ENCODE data around the gene FHIT. TPM values are rescaled to one million over a fixed set of nuclear protein-coding genes. Genes with fewer than 3 reads are reported as not detected.

Gene FHIT
- total RNA-seq, 2 donors from 2014 or later = 6.8 to 12.3 TPM

DNA sequence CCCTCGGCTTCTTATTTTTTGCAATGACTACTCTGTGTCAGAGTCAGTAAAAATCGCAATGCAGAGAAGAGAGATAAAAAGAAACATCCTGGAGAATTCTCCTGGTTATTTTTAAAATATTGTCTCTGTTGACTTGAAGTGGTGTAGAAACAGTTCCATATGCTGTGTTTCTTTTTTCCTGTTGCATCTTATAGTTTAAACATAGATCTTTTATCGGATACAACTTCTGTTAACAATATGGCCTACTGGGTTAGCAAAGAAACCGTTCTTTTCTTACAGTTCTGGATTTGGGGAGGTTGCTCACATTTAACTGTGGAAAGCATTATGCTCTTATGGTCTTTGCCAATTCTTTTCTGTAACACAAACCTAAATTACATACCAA, 1432.3 kb downstream of the FHIT start:
- no peak overlapping the region for H3K9ac ChIP-seq (ENCODE audit: extremely low read depth, low read length, poor library complexity, severe bottlenecking)
- no peaks in the 10 kb centered on the region for H3K9me3 ChIP-seq (ENCODE audit: control insufficient read depth, low read length)
- H3K4me3 Mint-ChIP-seq = no peak overlapping the region
- no peaks in the 10 kb centered on the region for H3K36me3 Mint-ChIP-seq (ENCODE audit: low read depth)
- no peaks in the 10 kb centered on the region for H3K4me1 ChIP-seq (ENCODE audit: control insufficient read depth, insufficient read depth, low read length)
- H3K27me3 Mint-ChIP-seq (ENCODE audit: insufficient read depth) = no peaks in the 10 kb centered on the region
- no peaks in the 10 kb centered on the region for H3K36me3 ChIP-seq (ENCODE audit: control insufficient read depth, insufficient read depth, low read length)
- WGBS, 2 experiments (ENCODE audit: insufficient coverage in 1 of 2, insufficient read length in 1 of 2) = 88 to 97% methylated on average over 4 of the region's 4 CpGs
- DNase-seq = no peak
- TF ChIP-seq, protein P1, sequence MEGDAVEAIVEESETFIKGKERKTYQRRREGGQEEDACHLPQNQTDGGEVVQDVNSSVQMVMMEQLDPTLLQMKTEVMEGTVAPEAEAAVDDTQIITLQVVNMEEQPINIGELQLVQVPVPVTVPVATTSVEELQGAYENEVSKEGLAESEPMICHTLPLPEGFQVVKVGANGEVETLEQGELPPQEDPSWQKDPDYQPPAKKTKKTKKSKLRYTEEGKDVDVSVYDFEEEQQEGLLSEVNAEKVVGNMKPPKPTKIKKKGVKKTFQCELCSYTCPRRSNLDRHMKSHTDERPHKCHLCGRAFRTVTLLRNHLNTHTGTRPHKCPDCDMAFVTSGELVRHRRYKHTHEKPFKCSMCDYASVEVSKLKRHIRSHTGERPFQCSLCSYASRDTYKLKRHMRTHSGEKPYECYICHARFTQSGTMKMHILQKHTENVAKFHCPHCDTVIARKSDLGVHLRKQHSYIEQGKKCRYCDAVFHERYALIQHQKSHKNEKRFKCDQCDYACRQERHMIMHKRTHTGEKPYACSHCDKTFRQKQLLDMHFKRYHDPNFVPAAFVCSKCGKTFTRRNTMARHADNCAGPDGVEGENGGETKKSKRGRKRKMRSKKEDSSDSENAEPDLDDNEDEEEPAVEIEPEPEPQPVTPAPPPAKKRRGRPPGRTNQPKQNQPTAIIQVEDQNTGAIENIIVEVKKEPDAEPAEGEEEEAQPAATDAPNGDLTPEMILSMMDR (conservative IDR thresholded peaks at IDR 0.05) = no peak
- H3K27me3 ChIP-seq (ENCODE audit: control insufficient read depth, insufficient read depth, low read length, poor library complexity, severe bottlenecking) = no peaks in the 10 kb centered on the region
- no peaks in the 10 kb centered on the region for H3K9me3 Mint-ChIP-seq
- no peak overlapping the region for H3K27ac Mint-ChIP-seq
- H3K27ac ChIP-seq (ENCODE audit: low read depth, low read length) = peak overlapping the region; percentile 9
- peaks cover 32% of the 10 kb centered on the region for H3K4me1 Mint-ChIP-seq
- no peak overlapping the region for H3K4me3 ChIP-seq (ENCODE audit: low read length)

DNA sequence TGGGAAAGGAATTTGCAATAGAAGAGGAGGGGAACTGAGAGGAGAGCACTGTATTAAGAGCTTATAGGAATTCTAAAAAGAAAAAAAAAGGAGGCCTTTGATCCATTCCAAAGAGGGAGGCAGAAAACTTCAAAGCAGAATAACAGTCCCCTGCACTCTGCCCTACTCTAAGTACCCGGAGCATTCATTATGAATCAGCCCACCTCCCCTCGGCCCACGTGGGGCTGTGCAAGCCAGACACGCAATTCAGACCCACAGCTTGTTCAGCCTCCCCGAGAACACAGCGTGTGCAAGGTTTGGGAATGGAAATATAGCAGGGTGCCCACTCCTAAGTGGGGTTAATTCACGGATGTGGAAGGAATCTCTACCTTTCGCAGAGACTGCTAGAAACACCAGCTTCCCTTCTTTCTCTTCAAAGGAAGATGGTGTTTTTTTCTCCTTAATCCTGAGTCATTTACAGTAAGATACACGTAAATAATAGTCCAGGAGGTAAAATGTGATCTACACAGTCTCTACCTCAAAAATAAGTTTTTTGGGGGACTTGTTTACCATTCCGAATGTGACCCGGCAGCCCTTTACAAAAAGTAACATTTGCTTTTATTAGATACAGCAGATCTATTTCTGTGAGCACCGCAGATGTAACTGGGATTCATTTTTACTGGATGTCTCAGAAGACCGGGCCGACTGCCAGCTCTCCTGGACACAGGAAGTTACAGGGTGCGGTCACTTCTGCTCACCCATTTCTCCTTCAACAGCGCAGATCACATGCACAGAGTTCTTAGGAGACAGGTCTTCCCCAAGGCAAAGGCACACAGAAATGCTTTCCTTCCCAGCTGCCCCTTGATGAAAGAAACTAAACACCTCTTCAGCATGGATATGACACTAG, 1433.0 kb downstream of the FHIT start:
- Mint-ChIP-seq H3K27ac (no peak overlapping the region), H3K9me3 (no peaks in the 10 kb centered on the region), H3K27me3 (ENCODE audit: insufficient read depth) (no peaks in the 10 kb centered on the region), H3K4me1 (peaks cover 38% of the 10 kb centered on the region), H3K36me3 (ENCODE audit: low read depth) (no peaks in the 10 kb centered on the region), H3K4me3 (no peak overlapping the region)
- H3K4me1 ChIP-seq (ENCODE audit: control insufficient read depth, insufficient read depth, low read length) = peaks cover 5% of the 10 kb centered on the region
- no peak overlapping the region for H3K27ac ChIP-seq (ENCODE audit: low read depth, low read length)
- TF ChIP-seq, protein P1 (conservative IDR thresholded peaks at IDR 0.05) = no peak
- no peak for DNase-seq
- H3K4me3 ChIP-seq (ENCODE audit: low read length) = no peak overlapping the region
- WGBS, 2 experiments (ENCODE audit: insufficient coverage in 1 of 2, insufficient read length in 1 of 2) = 86 to 89% methylated on average over 13 to 16 of the region's 16 CpGs
- H3K27me3 ChIP-seq (ENCODE audit: control insufficient read depth, insufficient read depth, low read length, poor library complexity, severe bottlenecking) = no peaks in the 10 kb centered on the region
- H3K36me3 ChIP-seq (ENCODE audit: control insufficient read depth, insufficient read depth, low read length) = no peaks in the 10 kb centered on the region
- H3K9me3 ChIP-seq (ENCODE audit: control insufficient read depth, low read length) = no peaks in the 10 kb centered on the region
- H3K9ac ChIP-seq (ENCODE audit: extremely low read depth, low read length, poor library complexity, severe bottlenecking) = no peak overlapping the region

DNA sequence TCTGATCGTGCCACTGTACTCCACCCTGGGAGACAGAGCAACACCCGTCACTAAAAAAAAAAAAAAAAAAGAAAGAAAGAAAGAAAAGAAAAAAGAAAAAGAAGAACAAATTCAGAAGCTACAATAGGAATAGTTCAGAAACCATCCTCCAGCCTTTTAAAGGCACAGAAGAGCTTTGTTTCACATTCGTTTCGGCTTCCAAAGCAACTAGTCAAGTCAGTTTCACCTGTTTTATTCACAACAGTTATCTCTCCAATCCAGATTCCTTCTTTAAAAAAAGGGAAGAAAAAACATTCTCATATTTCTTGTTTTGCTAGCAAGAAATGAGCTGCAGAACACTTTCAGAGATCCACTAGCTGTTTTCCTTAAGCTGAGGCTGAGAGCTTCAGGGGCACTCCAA, 1433.7 kb downstream of the FHIT start:
- no peaks in the 10 kb centered on the region for H3K9me3 Mint-ChIP-seq
- H3K27me3 Mint-ChIP-seq (ENCODE audit: insufficient read depth) = no peaks in the 10 kb centered on the region
- Histone ChIP-seq H3K9me3 (ENCODE audit: control insufficient read depth, low read length) (no peaks in the 10 kb centered on the region), H3K4me1 (ENCODE audit: control insufficient read depth, insufficient read depth, low read length) (peaks cover 9% of the 10 kb centered on the region), H3K27ac (ENCODE audit: low read depth, low read length) (no peak overlapping the region), H3K36me3 (ENCODE audit: control insufficient read depth, insufficient read depth, low read length) (no peaks in the 10 kb centered on the region), H3K9ac (ENCODE audit: extremely low read depth, low read length, poor library complexity, severe bottlenecking) (no peak overlapping the region), H3K27me3 (ENCODE audit: control insufficient read depth, insufficient read depth, low read length, poor library complexity, severe bottlenecking) (no peaks in the 10 kb centered on the region), H3K4me3 (ENCODE audit: low read length) (no peak overlapping the region)
- no peaks in the 10 kb centered on the region for H3K36me3 Mint-ChIP-seq (ENCODE audit: low read depth)
- no peak overlapping the region for H3K27ac Mint-ChIP-seq
- no peak for DNase-seq
- H3K4me1 Mint-ChIP-seq = peaks cover 45% of the 10 kb centered on the region
- WGBS, 2 experiments (ENCODE audit: insufficient coverage in 1 of 2, insufficient read length in 1 of 2) = 80 to 83% methylated on average over 2 to 3 of the region's 4 CpGs
- TF ChIP-seq, protein P1 (conservative IDR thresholded peaks at IDR 0.05) = no peak
- no peak overlapping the region for H3K4me3 Mint-ChIP-seq
